Endothelial cell (in vitro differentiated cells): ENCODE results near the gene TRIM23. TPM values are rescaled to one million over a fixed set of nuclear protein-coding genes. Genes with fewer than 3 reads are reported as not detected.

Experiments
- DNase-seq: peaks from one replicate; pipeline ENCODE4 v3.0.0; 2021; ENCODE audit warnings: low spot score
- H3K27ac Mint-ChIP-seq: one replicate; pipeline ENCODE4 v1.8.0; 2021; ENCODE audit warnings: mixed read lengths, inconsistent platforms; ENCODE audit not compliant: unreplicated experiment
- H3K27me3 Mint-ChIP-seq: one replicate; pipeline ENCODE4 v1.8.0; 2021; ENCODE audit warnings: mild to moderate bottlenecking, moderate library complexity, mixed read lengths, inconsistent platforms; ENCODE audit not compliant: unreplicated experiment
- H3K36me3 Mint-ChIP-seq: one replicate; pipeline ENCODE4 v1.8.0; 2021; ENCODE audit warnings: mild to moderate bottlenecking, low read depth, mixed read lengths, inconsistent platforms; ENCODE audit not compliant: unreplicated experiment
- H3K4me1 Mint-ChIP-seq: one replicate; pipeline ENCODE4 v1.8.0; 2021; ENCODE audit warnings: mild to moderate bottlenecking, mixed read lengths, inconsistent platforms; ENCODE audit not compliant: unreplicated experiment
- H3K4me3 Mint-ChIP-seq: one replicate; pipeline ENCODE4 v1.8.0; 2021; ENCODE audit warnings: mild to moderate bottlenecking, mixed read lengths, inconsistent platforms; ENCODE audit not compliant: unreplicated experiment
- H3K9me3 Mint-ChIP-seq: one replicate; pipeline ENCODE4 v1.8.0; 2021; ENCODE audit warnings: mixed read lengths, inconsistent platforms; ENCODE audit not compliant: unreplicated experiment
- total RNA-seq: library from RNA; stranded (reverse); fragmentation: NEBNext Ultra II Directional; extraction: Animal tissue kit (Norgen Biotek cat#: 25700); gene quantifications from one replicate; pipeline ENCODE4 v1.2.1, GENCODE V29; 2021; ENCODE audit not compliant: unreplicated experiment
- TF ChIP-seq, protein P1 (sequence below): fragments of 200-600 bp; sonication (generic); IDR thresholded peaks from one replicate; pipeline ENCODE4 v1.5.0; 2021; ENCODE audit warnings: antibody characterized with exemption; ENCODE audit not compliant: unreplicated experiment

The TRIM23 gene
- total RNA-seq, 1 donor from 2014 or later = 12.8 TPM

DNA sequence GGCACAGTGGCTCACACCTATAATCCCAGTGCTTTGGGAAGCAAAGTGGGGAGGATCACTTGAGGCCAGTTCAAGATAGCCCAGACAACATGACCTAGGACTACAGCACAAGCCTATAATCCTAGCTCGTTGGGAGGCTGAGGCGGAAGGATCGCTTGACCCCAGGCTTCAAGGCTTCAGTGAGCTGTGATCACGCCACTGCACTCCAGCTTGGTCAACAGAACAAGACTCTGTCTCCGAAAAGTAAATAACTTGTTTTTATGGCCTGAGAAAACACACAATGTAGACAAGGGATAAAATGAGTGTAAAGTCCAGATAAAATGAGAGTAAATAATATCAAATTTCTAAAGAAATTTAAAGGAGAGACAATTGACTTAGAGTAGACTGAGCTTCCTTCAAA is 27.0 kb upstream of the TRIM23 start:
- H3K27me3 Mint-ChIP-seq = no peaks in the 10 kb centered on the region
- no peaks in the 10 kb centered on the region for H3K4me1 Mint-ChIP-seq
- H3K36me3 Mint-ChIP-seq = peaks cover 4% of the 10 kb centered on the region
- DNase-seq = no peak
- H3K4me3 Mint-ChIP-seq = no peak overlapping the region
- no peak overlapping the region for H3K27ac Mint-ChIP-seq
- TF ChIP-seq, protein P1, sequence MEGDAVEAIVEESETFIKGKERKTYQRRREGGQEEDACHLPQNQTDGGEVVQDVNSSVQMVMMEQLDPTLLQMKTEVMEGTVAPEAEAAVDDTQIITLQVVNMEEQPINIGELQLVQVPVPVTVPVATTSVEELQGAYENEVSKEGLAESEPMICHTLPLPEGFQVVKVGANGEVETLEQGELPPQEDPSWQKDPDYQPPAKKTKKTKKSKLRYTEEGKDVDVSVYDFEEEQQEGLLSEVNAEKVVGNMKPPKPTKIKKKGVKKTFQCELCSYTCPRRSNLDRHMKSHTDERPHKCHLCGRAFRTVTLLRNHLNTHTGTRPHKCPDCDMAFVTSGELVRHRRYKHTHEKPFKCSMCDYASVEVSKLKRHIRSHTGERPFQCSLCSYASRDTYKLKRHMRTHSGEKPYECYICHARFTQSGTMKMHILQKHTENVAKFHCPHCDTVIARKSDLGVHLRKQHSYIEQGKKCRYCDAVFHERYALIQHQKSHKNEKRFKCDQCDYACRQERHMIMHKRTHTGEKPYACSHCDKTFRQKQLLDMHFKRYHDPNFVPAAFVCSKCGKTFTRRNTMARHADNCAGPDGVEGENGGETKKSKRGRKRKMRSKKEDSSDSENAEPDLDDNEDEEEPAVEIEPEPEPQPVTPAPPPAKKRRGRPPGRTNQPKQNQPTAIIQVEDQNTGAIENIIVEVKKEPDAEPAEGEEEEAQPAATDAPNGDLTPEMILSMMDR = no peak
- H3K9me3 Mint-ChIP-seq = no peaks in the 10 kb centered on the region

- H3K4me3 Mint-ChIP-seq = no peak overlapping the region
- TF ChIP-seq, protein P1 = no peak
- H3K36me3 Mint-ChIP-seq = peaks cover 4% of the 10 kb centered on the region
- no peaks in the 10 kb centered on the region for H3K4me1 Mint-ChIP-seq
- H3K9me3 Mint-ChIP-seq = no peaks in the 10 kb centered on the region
- no peak for DNase-seq
- H3K27ac Mint-ChIP-seq = no peak overlapping the region
- no peaks in the 10 kb centered on the region for H3K27me3 Mint-ChIP-seq
These were observed 23.8 kb upstream of the TRIM23 start for GRCh38 chr5:65647941-65648340.

- DNase-seq = no peak
- no peaks in the 10 kb centered on the region for H3K4me1 Mint-ChIP-seq
- TF ChIP-seq, protein P1 = no peak
- no peaks in the 10 kb centered on the region for H3K27me3 Mint-ChIP-seq
- no peak overlapping the region for H3K4me3 Mint-ChIP-seq
- no peaks in the 10 kb centered on the region for H3K9me3 Mint-ChIP-seq
- no peak overlapping the region for H3K27ac Mint-ChIP-seq
- H3K36me3 Mint-ChIP-seq = peaks cover 4% of the 10 kb centered on the region
These were observed 22.8 kb upstream of the TRIM23 start for GRCh38 chr5:65646938-65647337.

DNA sequence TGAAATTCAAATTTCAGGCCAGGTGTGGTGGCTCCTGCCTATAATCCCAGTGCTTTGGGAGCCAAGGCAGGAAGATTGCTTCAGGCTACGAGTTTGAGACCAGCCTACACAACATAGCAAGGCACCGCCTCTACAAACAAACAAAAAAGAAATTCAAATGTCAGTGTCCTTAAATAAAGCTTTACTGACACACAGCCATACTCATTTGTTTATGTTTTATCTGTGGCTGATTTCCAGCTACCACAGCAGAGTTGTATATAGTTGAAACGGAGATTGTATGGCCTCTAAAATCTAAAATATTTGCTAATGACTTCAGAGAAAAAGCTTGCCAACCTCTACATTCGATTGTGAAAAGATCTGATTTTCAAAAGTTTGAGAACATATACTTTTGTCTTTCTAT is 16.1 kb upstream of the TRIM23 start:
- Mint-ChIP-seq H3K9me3 (no peaks in the 10 kb centered on the region), H3K27ac (no peak overlapping the region), H3K36me3 (peaks cover 19% of the 10 kb centered on the region), H3K4me1 (no peaks in the 10 kb centered on the region), H3K27me3 (no peaks in the 10 kb centered on the region), H3K4me3 (no peak overlapping the region)
- TF ChIP-seq, protein P1 = no peak
- DNase-seq = no peak

- H3K27me3 Mint-ChIP-seq = no peaks in the 10 kb centered on the region
- peaks cover 3% of the 10 kb centered on the region for H3K4me1 Mint-ChIP-seq
- DNase-seq = no peak
- no peak overlapping the region for H3K27ac Mint-ChIP-seq
- H3K9me3 Mint-ChIP-seq = no peaks in the 10 kb centered on the region
- H3K4me3 Mint-ChIP-seq = no peak overlapping the region
- no peaks in the 10 kb centered on the region for H3K36me3 Mint-ChIP-seq
- TF ChIP-seq, protein P1 = no peak
These were observed 6.8 kb upstream of the TRIM23 start for GRCh38 chr5:65630981-65631380.
